Measurements from ENCODE around the gene TBX5. TPM values are rescaled to one million over a fixed set of nuclear protein-coding genes. Genes with fewer than 3 reads are reported as not detected.

TBX5 gene
- total and polyA plus RNA-seq, 5 donors = 97.3 to 275 (median 186) TPM

GRCh38 chr12:114404083-114404925 is 1.6 kb downstream of the TBX5 start:
- Histone ChIP-seq H3K4me1 (ENCODE audit: control insufficient read depth, insufficient read depth, low read length) (no peaks in the 10 kb centered on the region), H3K9me3 (ENCODE audit: control insufficient read depth, low read length) (no peaks in the 10 kb centered on the region), H3K4me3 (ENCODE audit: low read length) (peak overlapping the region; percentile 83), H3K27me3 (ENCODE audit: control insufficient read depth, insufficient read depth) (no peaks in the 10 kb centered on the region), H3K27ac (ENCODE audit: low read length) (peak overlapping the region; percentile 90)
- intact Hi-C loops (cut with DNase I) = loop anchor here in 2 of 4 donors (5.0 kb wide), 2 partner anchors 43 to 73 kb away; no protein-coding TSS in a partner anchor
- peak; percentile 27 for ATAC-seq
- peak; percentile 51 to 80 (median 74) for DNase-seq
- WGBS = 12% methylated on average over 29 of the region's 29 CpGs

GRCh38 chr12:114403690-114404066 is 2.3 kb downstream of the TBX5 start:
- Histone ChIP-seq H3K27me3 (ENCODE audit: control insufficient read depth, insufficient read depth) (no peaks in the 10 kb centered on the region), H3K27ac (ENCODE audit: low read length) (peak overlapping the region; percentile 61), H3K9me3 (ENCODE audit: control insufficient read depth, low read length) (no peaks in the 10 kb centered on the region), H3K4me3 (ENCODE audit: low read length) (peak overlapping the region; percentile 83), H3K4me1 (ENCODE audit: control insufficient read depth, insufficient read depth, low read length) (no peaks in the 10 kb centered on the region)
- ATAC-seq (peak; percentile 9 to 26), DNase-seq (peak; percentile 45 to 75 (median 74))
- intact Hi-C loops (cut with DNase I) = loop anchor here in 2 of 4 donors (5.0 kb wide), 2 partner anchors 44 to 74 kb away; no protein-coding TSS in a partner anchor
- WGBS = 28% methylated on average over 24 of the region's 24 CpGs

- ATAC-seq (peak; percentile 14 to 32), DNase-seq (peak; percentile 36 to 77 (median 71))
- Histone ChIP-seq H3K27me3 (ENCODE audit: control insufficient read depth, insufficient read depth) (no peaks in the 10 kb centered on the region), H3K27ac (ENCODE audit: low read length) (peak overlapping the region; percentile 82), H3K4me3 (ENCODE audit: low read length) (peak overlapping the region; percentile 83), H3K4me1 (ENCODE audit: control insufficient read depth, insufficient read depth, low read length) (no peaks in the 10 kb centered on the region), H3K9me3 (ENCODE audit: control insufficient read depth, low read length) (no peaks in the 10 kb centered on the region)
- 29% methylated on average over 41 of the region's 41 CpGs for WGBS
- intact Hi-C loops (cut with DNase I) = loop anchor here in 2 of 4 donors (5.0 kb wide), 2 partner anchors 44 to 74 kb away; no protein-coding TSS in a partner anchor
Observed at GRCh38 chr12:114403011-114403689, 2.8 kb downstream of the TBX5 start.

- WGBS = 46% methylated on average over 5 of the region's 5 CpGs
- peaks cover 1% of the 10 kb centered on the region for H3K4me1 ChIP-seq (ENCODE audit: control insufficient read depth, insufficient read depth, low read length)
Observed at GRCh38 chr12:114402084-114402717, 3.7 kb downstream of the TBX5 start.

GRCh38 chr12:114401328-114402083 is 4.4 kb downstream of the TBX5 start:
- peaks cover 4% of the 10 kb centered on the region for H3K4me1 ChIP-seq (ENCODE audit: control insufficient read depth, insufficient read depth, low read length)
- peak overlapping the region; percentile 83 for H3K4me3 ChIP-seq (ENCODE audit: low read length)
- ATAC-seq (no peak), DNase-seq (no peak)
- intact Hi-C loops (cut with DNase I) = loop anchor here in 2 of 4 donors (5.0 kb wide), 2 partner anchors 46 to 76 kb away; no protein-coding TSS in a partner anchor
- no peaks in the 10 kb centered on the region for H3K27me3 ChIP-seq (ENCODE audit: control insufficient read depth, insufficient read depth)
- H3K9me3 ChIP-seq (ENCODE audit: control insufficient read depth, low read length) = no peaks in the 10 kb centered on the region
- H3K27ac ChIP-seq (ENCODE audit: low read length) = peak overlapping the region; percentile 92
- 30% methylated on average over 10 of the region's 10 CpGs for WGBS

More at GRCh38 chr12:114402084-114402717, 3.7 kb downstream of the TBX5 start:
- H3K27me3 ChIP-seq (ENCODE audit: control insufficient read depth, insufficient read depth) = no peaks in the 10 kb centered on the region
- peak overlapping the region; percentile 83 for H3K4me3 ChIP-seq (ENCODE audit: low read length)
- intact Hi-C loops (cut with DNase I) = loop anchor here in 2 of 4 donors (5.0 kb wide), 2 partner anchors 45 to 75 kb away; no protein-coding TSS in a partner anchor
- DNase-seq (no peak), ATAC-seq (no peak)
- H3K27ac ChIP-seq (ENCODE audit: low read length) = peak overlapping the region; percentile 92
- H3K9me3 ChIP-seq (ENCODE audit: control insufficient read depth, low read length) = no peaks in the 10 kb centered on the region

GRCh38 chr12:114400925-114401324 is 5.0 kb downstream of the TBX5 start:
- ATAC-seq = peak; percentile 58 to 71
- H3K27ac ChIP-seq (ENCODE audit: low read length) = peak overlapping the region; percentile 92
- peak overlapping the region; percentile 83 for H3K4me3 ChIP-seq (ENCODE audit: low read length)

GRCh38 chr12:114400361-114400811 is 5.6 kb downstream of the TBX5 start:
- intact Hi-C loops (cut with DNase I) = loop anchor here in 2 of 4 donors (5.0 kb wide), 2 partner anchors 47 to 77 kb away; no protein-coding TSS in a partner anchor
- Histone ChIP-seq H3K4me1 (ENCODE audit: control insufficient read depth, insufficient read depth, low read length) (peaks cover 4% of the 10 kb centered on the region), H3K27me3 (ENCODE audit: control insufficient read depth, insufficient read depth) (no peaks in the 10 kb centered on the region), H3K27ac (ENCODE audit: low read length) (peak overlapping the region; percentile 92), H3K9me3 (ENCODE audit: control insufficient read depth, low read length) (no peaks in the 10 kb centered on the region), H3K4me3 (ENCODE audit: low read length) (no peak overlapping the region)
- DNase-seq = peak in 2 of 3 donors; percentile 74 to 77
- ATAC-seq = no peak
- 13% methylated on average over 31 of the region's 31 CpGs for WGBS

More at GRCh38 chr12:114400925-114401324, 5.0 kb downstream of the TBX5 start:
- peak; percentile 69 to 87 (median 81) for DNase-seq
- WGBS = 7% methylated on average over 25 of the region's 25 CpGs
- no peaks in the 10 kb centered on the region for H3K27me3 ChIP-seq (ENCODE audit: control insufficient read depth, insufficient read depth)
- intact Hi-C loops (cut with DNase I) = loop anchor here in 2 of 4 donors (5.0 kb wide), 2 partner anchors 46 to 76 kb away; no protein-coding TSS in a partner anchor
- peaks cover 4% of the 10 kb centered on the region for H3K4me1 ChIP-seq (ENCODE audit: control insufficient read depth, insufficient read depth, low read length)
- no peaks in the 10 kb centered on the region for H3K9me3 ChIP-seq (ENCODE audit: control insufficient read depth, low read length)

GRCh38 chr12:114399664-114400211 is 6.2 kb downstream of the TBX5 start:
- ATAC-seq (no peak), DNase-seq (no peak)
- peak overlapping the region; percentile 92 for H3K27ac ChIP-seq (ENCODE audit: low read length)
- no peaks in the 10 kb centered on the region for H3K27me3 ChIP-seq (ENCODE audit: control insufficient read depth, insufficient read depth)
- no peaks in the 10 kb centered on the region for H3K9me3 ChIP-seq (ENCODE audit: control insufficient read depth, low read length)
- WGBS = 46% methylated on average over 30 of the region's 30 CpGs
- peaks cover 4% of the 10 kb centered on the region for H3K4me1 ChIP-seq (ENCODE audit: control insufficient read depth, insufficient read depth, low read length)
- no peak overlapping the region for H3K4me3 ChIP-seq (ENCODE audit: low read length)
- intact Hi-C loops (cut with DNase I) = loop anchor here in 2 of 4 donors (5.0 kb wide), 2 partner anchors 48 to 78 kb away; no protein-coding TSS in a partner anchor

GRCh38 chr12:114397978-114398881 is 7.7 kb downstream of the TBX5 start:
- ATAC-seq = no peak
- 45% methylated on average over 23 of the region's 23 CpGs for WGBS

More at GRCh38 chr12:114397978-114398881, 7.7 kb downstream of the TBX5 start:
- Histone ChIP-seq H3K4me3 (ENCODE audit: low read length) (no peak overlapping the region), H3K4me1 (ENCODE audit: control insufficient read depth, insufficient read depth, low read length) (peaks cover 7% of the 10 kb centered on the region), H3K27me3 (ENCODE audit: control insufficient read depth, insufficient read depth) (no peaks in the 10 kb centered on the region), H3K9me3 (ENCODE audit: control insufficient read depth, low read length) (no peaks in the 10 kb centered on the region), H3K27ac (ENCODE audit: low read length) (peak overlapping the region; percentile 58)
- no peak for DNase-seq
- intact Hi-C loops (cut with DNase I) = no loop called here

Measured in right cardiac atrium (tissue), 5 donors.